Nephron progenitor cell (in vitro differentiated cells): ENCODE results near the gene SCNN1G.

Source experiments
- DNase-seq: peaks from one replicate; pipeline ENCODE4 v3.0.0; 2021
- H3K27ac Mint-ChIP-seq: 2 replicates; pipeline ENCODE4 v1.8.0; 2021; ENCODE audit warnings: mild to moderate bottlenecking, moderate library complexity, mixed read lengths
- H3K27me3 Mint-ChIP-seq: 2 replicates; pipeline ENCODE4 v1.8.0; 2021; ENCODE audit warnings: mild to moderate bottlenecking, low read depth, mixed read lengths; ENCODE audit not compliant: poor library complexity
- H3K36me3 Mint-ChIP-seq: 2 replicates; pipeline ENCODE4 v1.8.0; 2021; ENCODE audit warnings: low read depth, mixed read lengths
- H3K4me1 Mint-ChIP-seq: 2 replicates; pipeline ENCODE4 v1.8.0; 2021; ENCODE audit warnings: mixed read lengths
- H3K4me3 Mint-ChIP-seq: 2 replicates; pipeline ENCODE4 v1.8.0; 2021; ENCODE audit warnings: mild to moderate bottlenecking, moderate library complexity, mixed read lengths
- H3K9me3 Mint-ChIP-seq: 2 replicates; pipeline ENCODE4 v1.8.0; 2021; ENCODE audit warnings: mild to moderate bottlenecking, moderate library complexity, mixed read lengths
- CTCF ChIP-seq: fragments of 200-600 bp; sonication (generic); IDR thresholded peaks from 2 replicates; pipeline ENCODE4 v1.5.0; 2021; ENCODE audit warnings: antibody characterized with exemption

The SCNN1G gene

GRCh38 chr16:23194497-23195221 is 12.1 kb downstream of the SCNN1G start:
- no peak for DNase-seq
- Mint-ChIP-seq H3K4me3 (no peak overlapping the region), H3K36me3 (no peaks in the 10 kb centered on the region), H3K27ac (no peak overlapping the region), H3K27me3 (peaks cover 55% of the 10 kb centered on the region), H3K9me3 (no peaks in the 10 kb centered on the region), H3K4me1 (peaks cover 16% of the 10 kb centered on the region)
- TF ChIP-seq CTCF: no peak

GRCh38 chr16:23195366-23195978 is 12.9 kb downstream of the SCNN1G start:
- no peak for DNase-seq
- no peak overlapping the region for H3K4me3 Mint-ChIP-seq
- H3K27me3 Mint-ChIP-seq: peaks cover 47% of the 10 kb centered on the region
- TF ChIP-seq CTCF: no peak
- H3K4me1 Mint-ChIP-seq: peaks cover 17% of the 10 kb centered on the region
- H3K9me3 Mint-ChIP-seq: no peaks in the 10 kb centered on the region
- H3K27ac Mint-ChIP-seq: peak overlapping the region; percentile 8
- H3K36me3 Mint-ChIP-seq: no peaks in the 10 kb centered on the region

GRCh38 chr16:23196539-23196938 is 14.0 kb downstream of the SCNN1G start:
- H3K9me3 Mint-ChIP-seq: no peaks in the 10 kb centered on the region

GRCh38 chr16:23202166-23202565 is 19.6 kb downstream of the SCNN1G start:
- Mint-ChIP-seq H3K4me1 (peaks cover 20% of the 10 kb centered on the region), H3K36me3 (no peaks in the 10 kb centered on the region), H3K27ac (no peak overlapping the region), H3K4me3 (no peak overlapping the region), H3K9me3 (no peaks in the 10 kb centered on the region), H3K27me3 (peaks cover 27% of the 10 kb centered on the region)
- no peak for DNase-seq
- TF ChIP-seq CTCF: no peak

More at GRCh38 chr16:23196539-23196938, 14.0 kb downstream of the SCNN1G start:
- no peak for DNase-seq
- H3K4me1 Mint-ChIP-seq: peaks cover 28% of the 10 kb centered on the region
- H3K36me3 Mint-ChIP-seq: no peaks in the 10 kb centered on the region
- no peak for TF ChIP-seq CTCF
- no peak overlapping the region for H3K27ac Mint-ChIP-seq
- peaks cover 40% of the 10 kb centered on the region for H3K27me3 Mint-ChIP-seq
- peak overlapping the region; percentile 20 for H3K4me3 Mint-ChIP-seq

- TF ChIP-seq CTCF: no peak
- DNase-seq: no peak
- Mint-ChIP-seq H3K4me3 (no peak overlapping the region), H3K36me3 (no peaks in the 10 kb centered on the region), H3K27ac (no peak overlapping the region), H3K27me3 (peaks cover 43% of the 10 kb centered on the region), H3K4me1 (peaks cover 11% of the 10 kb centered on the region), H3K9me3 (no peaks in the 10 kb centered on the region)
Measured at GRCh38 chr16:23206986-23207385, 24.4 kb downstream of the SCNN1G start.

GRCh38 chr16:23207485-23207884 is 24.9 kb downstream of the SCNN1G start:
- no peak for DNase-seq
- TF ChIP-seq CTCF: no peak
- no peaks in the 10 kb centered on the region for H3K9me3 Mint-ChIP-seq
- peaks cover 7% of the 10 kb centered on the region for H3K4me1 Mint-ChIP-seq
- peaks cover 43% of the 10 kb centered on the region for H3K27me3 Mint-ChIP-seq
- no peak overlapping the region for H3K4me3 Mint-ChIP-seq
- H3K36me3 Mint-ChIP-seq: no peaks in the 10 kb centered on the region
- H3K27ac Mint-ChIP-seq: no peak overlapping the region
